ENCODE data around the gene INF2. TPM values are rescaled to one million over a fixed set of nuclear protein-coding genes. Genes with fewer than 3 reads are reported as not detected.

Gene INF2
- total and polyA plus RNA-seq, 9 of the 15 experiments (the other 6 are each of a cell fraction or from before 2014, with no cell fraction given) = 0.56 to 31.3 (median 7.8) TPM

GRCh38 chr14:104677512-104678332, 11.7 kb upstream of the INF2 start (continued):
- no peak for TF ChIP-seq ZBTB40 (IDR thresholded peaks at IDR 0.05)
- TF ChIP-seq ZBTB40 (CRISPR knock-in tag; IDR thresholded peaks at IDR 0.05) = no peak
- TF ChIP-seq KDM4B (IDR thresholded peaks at IDR 0.05; ENCODE audit: borderline replicate concordance in 2 of 2, low read depth in 1 of 2) = no peak
- TF ChIP-seq UBTF (IDR thresholded peaks at IDR 0.05; ENCODE audit: borderline replicate concordance in 1 of 2, low read depth in 2 of 2, low read length in 2 of 2) = peak in 1 of 2 experiments; percentile 63; a peak in 1 of 4 replicates
- peak; percentile 52 for TF ChIP-seq CCNT2 (IDR thresholded peaks at IDR 0.05; ENCODE audit: borderline replicate concordance, extremely low read depth, insufficient read length, low read depth, low read length)
- TF ChIP-seq PHTF2 (CRISPR knock-in tag; IDR thresholded peaks at IDR 0.05) = no peak
- peak; percentile 89 for TF ChIP-seq VEZF1 (CRISPR knock-in tag; IDR thresholded peaks at IDR 0.05)
- TF ChIP-seq SMARCE1 (IDR thresholded peaks at IDR 0.05) = peak; percentile 70
- 0 out of 2 replicates have a peak, but pooled peaks have one; percentile 40 for TF ChIP-seq HES1 (IDR thresholded peaks at IDR 0.05; ENCODE audit: low read depth)
- TF ChIP-seq ZNF277 (CRISPR knock-in tag; IDR thresholded peaks at IDR 0.05; ENCODE audit: borderline replicate concordance) = no peak

Data from K562 (cell line).